ENCODE data around the gene BTG2. TPM values are rescaled to one million over a fixed set of nuclear protein-coding genes. Genes with fewer than 3 reads are reported as not detected.

The BTG2 gene
- total RNA-seq, 4 donors from 2014 or later, result 76.3 to 654 (median 238) TPM

GRCh38 chr1:203283597-203283996 lies 21.7 kb upstream of the BTG2 start:
- TF ChIP-seq, protein P1, sequence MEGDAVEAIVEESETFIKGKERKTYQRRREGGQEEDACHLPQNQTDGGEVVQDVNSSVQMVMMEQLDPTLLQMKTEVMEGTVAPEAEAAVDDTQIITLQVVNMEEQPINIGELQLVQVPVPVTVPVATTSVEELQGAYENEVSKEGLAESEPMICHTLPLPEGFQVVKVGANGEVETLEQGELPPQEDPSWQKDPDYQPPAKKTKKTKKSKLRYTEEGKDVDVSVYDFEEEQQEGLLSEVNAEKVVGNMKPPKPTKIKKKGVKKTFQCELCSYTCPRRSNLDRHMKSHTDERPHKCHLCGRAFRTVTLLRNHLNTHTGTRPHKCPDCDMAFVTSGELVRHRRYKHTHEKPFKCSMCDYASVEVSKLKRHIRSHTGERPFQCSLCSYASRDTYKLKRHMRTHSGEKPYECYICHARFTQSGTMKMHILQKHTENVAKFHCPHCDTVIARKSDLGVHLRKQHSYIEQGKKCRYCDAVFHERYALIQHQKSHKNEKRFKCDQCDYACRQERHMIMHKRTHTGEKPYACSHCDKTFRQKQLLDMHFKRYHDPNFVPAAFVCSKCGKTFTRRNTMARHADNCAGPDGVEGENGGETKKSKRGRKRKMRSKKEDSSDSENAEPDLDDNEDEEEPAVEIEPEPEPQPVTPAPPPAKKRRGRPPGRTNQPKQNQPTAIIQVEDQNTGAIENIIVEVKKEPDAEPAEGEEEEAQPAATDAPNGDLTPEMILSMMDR (IDR thresholded peaks at IDR 0.05), result no peak
- no peak for ATAC-seq (ENCODE audit: low FRiP score)
- no peak for DNase-seq (ENCODE audit: low spot score)

- DNase-seq (ENCODE audit: low spot score), result no peak
These were observed 20.8 kb upstream of the BTG2 start for GRCh38 chr1:203284411-203285123.

DNA sequence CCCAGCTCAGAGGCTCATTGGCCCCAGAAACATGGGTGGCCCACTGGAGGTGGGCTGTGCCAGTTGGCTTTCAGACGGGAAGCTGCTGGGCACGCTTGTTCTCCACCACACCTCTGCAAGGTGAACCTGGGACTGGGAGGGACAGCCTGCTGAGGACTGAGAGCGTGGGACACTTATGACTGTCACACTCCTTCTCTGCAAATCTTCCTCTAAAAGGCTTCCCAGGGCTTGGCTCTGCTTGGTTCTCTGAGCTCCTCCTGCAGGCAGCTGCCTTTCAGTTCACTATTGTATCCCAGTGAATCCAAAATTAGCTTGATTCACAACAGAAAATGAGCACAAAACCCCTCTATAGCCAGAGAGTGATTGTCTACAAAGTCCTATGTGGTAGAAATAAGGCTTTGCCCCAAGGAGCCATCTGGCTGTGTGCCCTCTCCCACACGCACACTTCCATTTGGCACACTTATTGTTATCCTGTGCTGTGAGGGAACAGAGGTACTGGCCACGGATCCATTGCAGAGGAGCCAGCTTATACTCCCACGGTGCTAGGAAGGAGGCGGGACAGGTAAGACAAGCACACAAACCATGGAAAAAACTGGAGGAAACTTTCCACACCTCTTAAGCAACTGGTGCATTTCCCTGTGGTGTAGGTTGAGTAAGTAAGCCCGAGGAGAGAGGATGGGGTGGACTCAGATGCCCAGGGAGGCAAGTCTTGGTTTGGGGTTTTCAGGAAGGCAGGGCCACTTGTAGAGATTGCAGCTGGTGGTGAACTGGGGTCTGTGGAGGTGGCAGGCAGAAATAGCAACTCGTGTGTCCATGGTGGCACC lies 18.9 kb upstream of the BTG2 start:
- TF ChIP-seq, protein P1 (IDR thresholded peaks at IDR 0.05), result no peak
- DNase-seq (ENCODE audit: low spot score) (no peak), ATAC-seq (ENCODE audit: low FRiP score) (peak; percentile 60)

More at GRCh38 chr1:203284411-203285123, 20.8 kb upstream of the BTG2 start:
- TF ChIP-seq, protein P1 (IDR thresholded peaks at IDR 0.05), result no peak
- no peak for ATAC-seq (ENCODE audit: low FRiP score)

GRCh38 chr1:203287109-203287893 lies 18.0 kb upstream of the BTG2 start:
- TF ChIP-seq, protein P1 (IDR thresholded peaks at IDR 0.05), result no peak
- ATAC-seq (ENCODE audit: low FRiP score), result peak; percentile 2

GRCh38 chr1:203287898-203288297 lies 17.4 kb upstream of the BTG2 start:
- no peak for DNase-seq (ENCODE audit: low spot score)
- TF ChIP-seq, protein P1 (IDR thresholded peaks at IDR 0.05), result no peak
- no peak for ATAC-seq (ENCODE audit: low FRiP score)

More at GRCh38 chr1:203287109-203287893, 18.0 kb upstream of the BTG2 start:
- DNase-seq (ENCODE audit: low spot score), result no peak

DNA sequence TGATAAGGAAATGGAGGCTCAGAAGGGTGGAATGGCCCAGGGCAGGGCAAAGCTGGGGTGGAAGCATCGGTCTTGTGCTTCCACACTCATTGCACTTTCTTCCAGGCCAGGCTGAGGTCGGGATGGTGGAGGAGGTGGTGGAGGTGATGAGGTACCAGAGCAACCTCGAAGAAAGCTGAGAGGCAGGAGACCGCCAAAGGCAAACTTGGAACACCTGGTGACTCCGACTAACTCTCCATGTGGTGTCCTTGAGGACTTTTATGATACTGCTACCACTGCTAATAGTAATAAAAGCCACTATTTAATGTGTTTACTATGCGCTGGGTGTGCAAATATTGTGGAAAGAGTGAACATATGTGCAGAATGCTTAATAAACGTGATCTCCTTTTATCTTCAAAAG lies 16.9 kb upstream of the BTG2 start:
- DNase-seq (ENCODE audit: low spot score) (no peak), ATAC-seq (ENCODE audit: low FRiP score) (no peak)
- TF ChIP-seq, protein P1 (IDR thresholded peaks at IDR 0.05), result no peak

All from omental fat pad (tissue), 4 donors.